Endodermal cell (in vitro differentiated cells): ENCODE results near the gene CLDN6. TPM values are rescaled to one million over a fixed set of nuclear protein-coding genes. Genes with fewer than 3 reads are reported as not detected.

ENCODE experiments used
- DNase-seq: peaks from one replicate; pipeline ENCODE4 v3.0.0-alpha.2; 2017
- H3K27ac ChIP-seq: 2 replicates; pipeline ENCODE4 v1.5.1; 2013; ENCODE audit warnings: mild to moderate bottlenecking, low read depth, low read length, moderate library complexity
- H3K27me3 ChIP-seq: 2 replicates; pipeline ENCODE4 v1.6.1; 2013; ENCODE audit warnings: mild to moderate bottlenecking, low read length, moderate library complexity; ENCODE audit not compliant: insufficient read depth, control insufficient read depth, poor library complexity, severe bottlenecking
- H3K36me3 ChIP-seq: 2 replicates; pipeline ENCODE4 v1.7.0; 2013; ENCODE audit warnings: mild to moderate bottlenecking, low read length, moderate library complexity; ENCODE audit not compliant: control insufficient read depth, insufficient read depth
- H3K4me1 ChIP-seq: one replicate; pipeline ENCODE4 v1.7.0; 2013; ENCODE audit warnings: low read length; ENCODE audit not compliant: control insufficient read depth, insufficient read depth
- H3K4me3 ChIP-seq: 2 replicates; pipeline ENCODE4 v1.5.1; 2013; ENCODE audit warnings: mild to moderate bottlenecking, low read length, moderate library complexity
- H3K9ac ChIP-seq: 2 replicates; pipeline ENCODE4 v1.6.1; 2013; ENCODE audit warnings: mild to moderate bottlenecking, low read length, moderate library complexity; ENCODE audit not compliant: poor library complexity, severe bottlenecking; ENCODE audit errors: extremely low read depth
- H3K9me3 ChIP-seq: 2 replicates; pipeline ENCODE4 v1.6.1; 2013; ENCODE audit warnings: mild to moderate bottlenecking, low read length, moderate library complexity; ENCODE audit not compliant: control insufficient read depth
- H3K27ac Mint-ChIP-seq: 2 replicates; pipeline ENCODE4 v1.8.0; 2020; ENCODE audit warnings: mixed read lengths
- H3K27me3 Mint-ChIP-seq: 2 replicates; pipeline ENCODE4 v1.8.0; 2021; ENCODE audit warnings: mild to moderate bottlenecking, mixed read lengths; ENCODE audit not compliant: insufficient read depth
- H3K36me3 Mint-ChIP-seq: 2 replicates; pipeline ENCODE4 v1.8.0; 2020; ENCODE audit warnings: low read depth, mixed read lengths
- H3K4me1 Mint-ChIP-seq: 2 replicates; pipeline ENCODE4 v1.8.0; 2020; ENCODE audit warnings: mixed read lengths
- H3K4me3 Mint-ChIP-seq: 2 replicates; pipeline ENCODE4 v1.8.0; 2020; ENCODE audit warnings: mild to moderate bottlenecking, moderate library complexity, mixed read lengths
- H3K9me3 Mint-ChIP-seq: 2 replicates; pipeline ENCODE4 v1.8.0; 2020; ENCODE audit warnings: mild to moderate bottlenecking, mixed read lengths
- WGBS, 2 experiments: methylation state at CpG; one replicate each; pipeline versions ENCODE4 v1.1.5 to v1.1.7; 2013; ENCODE audit warnings: missing lambda C conversion rate in 2 of 2, mixed read lengths in 1 of 2; ENCODE audit not compliant: insufficient coverage in 1 of 2, insufficient read length in 1 of 2; 5-methylcytosine and 5-hydroxymethylcytosine counted together
- total RNA-seq, 2 donors: library from RNA; stranded (reverse); fragmentation: NEBNext Ultra II Directional in 1 of 2; extraction: Animal tissue kit (Norgen Biotek cat#: 25700) in 1 of 2; gene quantifications; 2 replicates in 1 of 2; 3 replicates in 1 of 2; pipeline ENCODE4 v1.2.1, GENCODE V29; 2021
- TF ChIP-seq, protein P1 (sequence below): fragments of 200-600 bp; sonication (generic); conservative IDR thresholded peaks from 2 replicates; pipeline ENCODE4 v1.5.0; 2021; ENCODE audit warnings: antibody characterized with exemption, mild to moderate bottlenecking

CLDN6 gene
- total RNA-seq, 2 donors from 2014 or later = 404 to 572 TPM

DNA sequence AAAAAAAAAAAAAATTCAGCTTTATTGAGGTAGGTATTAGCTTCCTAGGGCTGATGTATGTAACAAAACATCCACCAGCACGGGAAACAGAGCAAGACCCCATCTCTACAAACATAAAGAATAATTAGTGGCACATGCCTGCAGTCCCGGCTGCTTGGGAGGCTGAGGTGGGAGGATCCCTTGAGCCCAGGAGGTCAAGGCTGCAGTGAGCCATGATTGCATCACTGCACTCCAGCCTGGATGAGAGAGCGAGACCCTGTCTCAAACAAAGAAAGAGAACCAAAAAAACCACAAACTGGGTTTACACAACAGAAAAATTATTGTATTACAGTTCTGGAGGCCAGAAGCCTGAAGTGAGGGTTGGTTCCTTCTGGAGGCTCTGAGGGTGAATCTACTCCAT lies 24.4 kb upstream of the CLDN6 start:
- Histone ChIP-seq H3K4me1 (no peaks in the 10 kb centered on the region), H3K36me3 (no peaks in the 10 kb centered on the region), H3K27me3 (peaks cover 65% of the 10 kb centered on the region), H3K4me3 (no peak overlapping the region), H3K9ac (no peak overlapping the region), H3K27ac (no peak overlapping the region), H3K9me3 (no peaks in the 10 kb centered on the region)
- TF ChIP-seq, protein P1, sequence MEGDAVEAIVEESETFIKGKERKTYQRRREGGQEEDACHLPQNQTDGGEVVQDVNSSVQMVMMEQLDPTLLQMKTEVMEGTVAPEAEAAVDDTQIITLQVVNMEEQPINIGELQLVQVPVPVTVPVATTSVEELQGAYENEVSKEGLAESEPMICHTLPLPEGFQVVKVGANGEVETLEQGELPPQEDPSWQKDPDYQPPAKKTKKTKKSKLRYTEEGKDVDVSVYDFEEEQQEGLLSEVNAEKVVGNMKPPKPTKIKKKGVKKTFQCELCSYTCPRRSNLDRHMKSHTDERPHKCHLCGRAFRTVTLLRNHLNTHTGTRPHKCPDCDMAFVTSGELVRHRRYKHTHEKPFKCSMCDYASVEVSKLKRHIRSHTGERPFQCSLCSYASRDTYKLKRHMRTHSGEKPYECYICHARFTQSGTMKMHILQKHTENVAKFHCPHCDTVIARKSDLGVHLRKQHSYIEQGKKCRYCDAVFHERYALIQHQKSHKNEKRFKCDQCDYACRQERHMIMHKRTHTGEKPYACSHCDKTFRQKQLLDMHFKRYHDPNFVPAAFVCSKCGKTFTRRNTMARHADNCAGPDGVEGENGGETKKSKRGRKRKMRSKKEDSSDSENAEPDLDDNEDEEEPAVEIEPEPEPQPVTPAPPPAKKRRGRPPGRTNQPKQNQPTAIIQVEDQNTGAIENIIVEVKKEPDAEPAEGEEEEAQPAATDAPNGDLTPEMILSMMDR = no peak
- no peaks in the 10 kb centered on the region for H3K36me3 Mint-ChIP-seq
- WGBS, 2 experiments = 95 to 100% methylated on average over 1 to 2 of the region's 3 CpGs
- H3K9me3 Mint-ChIP-seq = no peaks in the 10 kb centered on the region
- no peak for DNase-seq
- H3K4me1 Mint-ChIP-seq = peaks cover 4% of the 10 kb centered on the region
- H3K4me3 Mint-ChIP-seq = no peak overlapping the region
- peaks cover 50% of the 10 kb centered on the region for H3K27me3 Mint-ChIP-seq
- no peak overlapping the region for H3K27ac Mint-ChIP-seq

GRCh38 chr16:3038896-3039295 lies 20.9 kb upstream of the CLDN6 start:
- Mint-ChIP-seq H3K4me1 (no peaks in the 10 kb centered on the region), H3K27me3 (peaks cover 49% of the 10 kb centered on the region), H3K9me3 (no peaks in the 10 kb centered on the region), H3K36me3 (peaks cover 2% of the 10 kb centered on the region), H3K4me3 (no peak overlapping the region), H3K27ac (no peak overlapping the region)
- H3K27ac ChIP-seq = no peak overlapping the region
- 82 to 93% methylated on average over 2 to 5 of the region's 5 CpGs for WGBS, 2 experiments
- no peaks in the 10 kb centered on the region for H3K4me1 ChIP-seq
- H3K36me3 ChIP-seq = no peaks in the 10 kb centered on the region
- H3K9me3 ChIP-seq = no peaks in the 10 kb centered on the region
- TF ChIP-seq, protein P1 = no peak
- H3K9ac ChIP-seq = no peak overlapping the region
- no peak for DNase-seq
- no peak overlapping the region for H3K4me3 ChIP-seq
- peaks cover 66% of the 10 kb centered on the region for H3K27me3 ChIP-seq

GRCh38 chr16:3038256-3038655 lies 20.3 kb upstream of the CLDN6 start:
- H3K4me3 Mint-ChIP-seq = no peak overlapping the region
- Histone ChIP-seq H3K4me3 (no peak overlapping the region), H3K9ac (no peak overlapping the region), H3K27ac (no peak overlapping the region), H3K36me3 (no peaks in the 10 kb centered on the region), H3K9me3 (no peaks in the 10 kb centered on the region), H3K4me1 (no peaks in the 10 kb centered on the region), H3K27me3 (peaks cover 66% of the 10 kb centered on the region)
- H3K4me1 Mint-ChIP-seq = no peaks in the 10 kb centered on the region
- TF ChIP-seq, protein P1 = no peak
- H3K9me3 Mint-ChIP-seq = no peaks in the 10 kb centered on the region
- H3K36me3 Mint-ChIP-seq = peaks cover 2% of the 10 kb centered on the region
- peaks cover 49% of the 10 kb centered on the region for H3K27me3 Mint-ChIP-seq
- peak; percentile 75 for DNase-seq
- H3K27ac Mint-ChIP-seq = no peak overlapping the region
- WGBS, 2 experiments = 78 to 79% methylated on average over 11 of the region's 11 CpGs
